Ovary (tissue), 9 donors: ENCODE results near the gene RANBP9. TPM values are rescaled to one million over a fixed set of nuclear protein-coding genes. Genes with fewer than 3 reads are reported as not detected.

Experiments used
- DNase-seq, 5 donors: peaks; one replicate each; pipeline ENCODE4 v3.0.0-alpha.2; 2019 to 2020
- H3K27ac ChIP-seq, 2 donors: fragments of 200-600 bp; one replicate each; pipeline versions ENCODE4 v1.5.1 to v1.8.0; 2019 to 2022
- H3K27me3 ChIP-seq: fragments of 200-600 bp; one replicate; pipeline ENCODE4 v1.8.0; 2022
- H3K36me3 ChIP-seq: fragments of 200-600 bp; sonication (generic); one replicate; pipeline ENCODE4 v1.5.1; 2019
- H3K4me1 ChIP-seq: one replicate; pipeline ENCODE4 v1.8.1; 2013; ENCODE audit warnings: mild to moderate bottlenecking, moderate library complexity; ENCODE audit not compliant: insufficient read depth
- H3K4me3 ChIP-seq: fragments of 200-600 bp; sonication (generic); one replicate; pipeline ENCODE4 v1.5.1; 2017
- H3K9me3 ChIP-seq, 2 donors: fragments of 200-600 bp in 1 of 2; sonication (generic) in 1 of 2; one replicate each; pipeline versions ENCODE4 v1.5.1 to v1.8.1; 2013 to 2019; ENCODE audit warnings: mild to moderate bottlenecking in 1 of 2, moderate library complexity in 1 of 2
- EP300 ChIP-seq: sonication (generic); formaldehyde crosslinking; IDR thresholded peaks from one replicate; pipeline ENCODE4 v1.6.1; 2017; ENCODE audit warnings: antibody characterized with exemption
- POLR2A ChIP-seq: fragments of 450-650 bp; IDR thresholded peaks from one replicate; pipeline ENCODE4 v1.6.1; 2017; ENCODE audit warnings: antibody characterized with exemption, mild to moderate bottlenecking, moderate library complexity
- WGBS, 3 donors: extraction: QIAGEN DNeasy Blood & Tissue Kit in 1 of 3; methylation state at CpG; one replicate each; pipeline versions ENCODE4 v1.1.5 to v1.1.7; 2013 to 2017; 5-methylcytosine and 5-hydroxymethylcytosine counted together
- intact Hi-C, 4 donors: fragments of 100-400 bp; cut with DNase I; formaldehyde crosslinking; loops; one replicate each; pipeline versions ENCODE4 v1.11.0 to v1.15.1; 2022 to 2023
- polyA plus RNA-seq, 2 donors: library from polyadenylated mRNA; stranded (reverse); fragments of 200-250 nt in 1 of 2; fragments of 350-450 nt in 1 of 2; fragmentation: Illumina TruSeq in 1 of 2; extraction: RNeasy Lipid Tissue Mini Kit (QIAGEN cat#74804) in 1 of 2; gene quantifications; one replicate each; pipeline ENCODE4 v1.2.3, GENCODE V29; 2013 to 2014
- total RNA-seq, 7 donors: library from RNA; depleted of rRNA in 2 of 7; stranded (reverse); fragments of >200 nt in 2 of 7; fragmentation: NEBNext Ultra II Directional in 3 of 7; extraction: Animal tissue kit (Norgen Biotek cat#: 25700) in 3 of 7; gene quantifications; one replicate each; pipeline versions ENCODE4 v1.1.0 to v1.2.4, GENCODE V29; 2016 to 2023
- TF ChIP-seq, protein P1 (sequence below), 3 donors: fragments of 450-650 bp in 2 of 3; fragments of 200-600 bp in 1 of 3; IDR thresholded peaks; one replicate each; pipeline versions ENCODE4 v1.5.1 to v1.8.0; 2016 to 2022; ENCODE audit warnings: antibody characterized with exemption in 3 of 3, mild to moderate bottlenecking in 1 of 3
- donor health status: DM: no; HTN: no; CAD: no; lungs with moderate emphysema.
- donor health status: DM: no; HTN: no; CAD: no.
- donor health status: Bipolar disorder and iron deficiency.
- donor health status: DM: yes; HTN: yes; CAD: no.
- donor health status: DM: no; HTN: no; CAD: no.
- donor health status: DM: yes; HTN: yes; CAD: no.

RANBP9 gene
- total and polyA plus RNA-seq, 9 donors = 24.8 to 50.6 (median 37.0) TPM

DNA sequence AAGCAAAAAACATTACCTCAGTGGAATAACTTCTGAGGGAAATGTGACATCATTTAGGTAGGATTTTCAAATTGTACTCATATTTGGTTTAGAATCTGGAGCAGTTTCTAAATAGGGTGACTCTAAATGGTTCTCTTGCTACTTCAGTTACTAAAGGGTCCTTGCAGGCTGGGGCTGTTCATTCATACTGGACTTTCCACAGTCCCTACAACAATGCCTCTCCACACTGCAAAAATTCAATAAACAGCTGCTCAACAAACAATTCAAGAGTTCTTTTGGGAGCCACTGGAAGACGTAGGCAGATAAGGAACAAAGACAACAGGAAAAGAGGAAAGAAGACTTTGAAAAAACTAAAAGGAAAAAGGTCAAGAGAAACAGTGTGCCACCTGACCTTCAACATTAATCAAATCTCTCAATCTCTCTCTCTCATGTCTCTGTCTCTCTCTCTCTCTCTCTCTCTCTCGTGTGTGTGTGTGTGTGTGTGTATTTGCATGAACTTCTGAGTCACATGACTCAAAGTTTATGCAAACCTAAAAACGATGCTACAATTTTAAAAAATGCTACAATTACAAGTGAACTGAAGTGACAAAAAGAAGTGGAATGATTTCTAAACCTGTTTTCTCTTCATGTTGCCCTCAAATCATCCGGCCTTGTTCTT is 82.0 kb downstream of the RANBP9 start:
- TF ChIP-seq EP300 (no peak), POLR2A (no peak)
- TF ChIP-seq, protein P1, sequence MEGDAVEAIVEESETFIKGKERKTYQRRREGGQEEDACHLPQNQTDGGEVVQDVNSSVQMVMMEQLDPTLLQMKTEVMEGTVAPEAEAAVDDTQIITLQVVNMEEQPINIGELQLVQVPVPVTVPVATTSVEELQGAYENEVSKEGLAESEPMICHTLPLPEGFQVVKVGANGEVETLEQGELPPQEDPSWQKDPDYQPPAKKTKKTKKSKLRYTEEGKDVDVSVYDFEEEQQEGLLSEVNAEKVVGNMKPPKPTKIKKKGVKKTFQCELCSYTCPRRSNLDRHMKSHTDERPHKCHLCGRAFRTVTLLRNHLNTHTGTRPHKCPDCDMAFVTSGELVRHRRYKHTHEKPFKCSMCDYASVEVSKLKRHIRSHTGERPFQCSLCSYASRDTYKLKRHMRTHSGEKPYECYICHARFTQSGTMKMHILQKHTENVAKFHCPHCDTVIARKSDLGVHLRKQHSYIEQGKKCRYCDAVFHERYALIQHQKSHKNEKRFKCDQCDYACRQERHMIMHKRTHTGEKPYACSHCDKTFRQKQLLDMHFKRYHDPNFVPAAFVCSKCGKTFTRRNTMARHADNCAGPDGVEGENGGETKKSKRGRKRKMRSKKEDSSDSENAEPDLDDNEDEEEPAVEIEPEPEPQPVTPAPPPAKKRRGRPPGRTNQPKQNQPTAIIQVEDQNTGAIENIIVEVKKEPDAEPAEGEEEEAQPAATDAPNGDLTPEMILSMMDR (IDR thresholded peaks at IDR 0.05) = no peak
- no peak for DNase-seq
- H3K27ac ChIP-seq = no peak overlapping the region
- no peaks in the 10 kb centered on the region for H3K4me1 ChIP-seq
- H3K9me3 ChIP-seq = no peaks in the 10 kb centered on the region
- intact Hi-C loops = no loop called here
- 51 to 60% (median 53%) methylated on average over 4 of the region's 4 CpGs for whole genome bisulfite sequencing, 3 donors
- H3K4me3 ChIP-seq = no peak overlapping the region
- no peaks in the 10 kb centered on the region for H3K27me3 ChIP-seq
- no peaks in the 10 kb centered on the region for H3K36me3 ChIP-seq

DNA sequence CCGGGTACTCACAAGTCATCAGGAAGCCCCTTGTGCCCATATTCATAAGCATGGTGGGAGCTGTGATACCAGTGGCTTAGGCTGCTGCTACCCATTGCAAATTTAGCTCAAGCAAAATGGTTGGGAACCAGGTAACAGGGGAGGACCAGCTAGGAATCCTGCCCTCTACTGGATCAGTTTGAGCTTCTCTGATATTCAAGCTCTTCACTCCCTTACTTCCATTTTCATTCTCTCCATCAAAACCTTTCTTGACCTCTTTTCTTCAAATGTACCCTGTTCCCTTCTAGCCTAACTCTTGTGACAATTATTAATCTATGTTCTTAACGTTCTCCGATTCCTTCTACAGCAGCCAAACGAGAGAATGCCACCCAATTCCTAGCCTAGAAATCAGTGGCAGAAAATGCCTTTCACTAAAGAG is 86.8 kb downstream of the RANBP9 start:
- Histone ChIP-seq H3K27me3 (no peaks in the 10 kb centered on the region), H3K4me3 (no peak overlapping the region), H3K9me3 (no peaks in the 10 kb centered on the region), H3K36me3 (no peaks in the 10 kb centered on the region), H3K27ac (no peak overlapping the region), H3K4me1 (no peaks in the 10 kb centered on the region)
- DNase-seq = no peak
- 66 to 71% (median 67%) methylated on average over 4 of the region's 4 CpGs for WGBS, 3 donors
- intact Hi-C loops = no loop called here
- no peak for TF ChIP-seq EP300
- TF ChIP-seq, protein P1 (IDR thresholded peaks at IDR 0.05) = no peak
- TF ChIP-seq POLR2A = no peak

DNA sequence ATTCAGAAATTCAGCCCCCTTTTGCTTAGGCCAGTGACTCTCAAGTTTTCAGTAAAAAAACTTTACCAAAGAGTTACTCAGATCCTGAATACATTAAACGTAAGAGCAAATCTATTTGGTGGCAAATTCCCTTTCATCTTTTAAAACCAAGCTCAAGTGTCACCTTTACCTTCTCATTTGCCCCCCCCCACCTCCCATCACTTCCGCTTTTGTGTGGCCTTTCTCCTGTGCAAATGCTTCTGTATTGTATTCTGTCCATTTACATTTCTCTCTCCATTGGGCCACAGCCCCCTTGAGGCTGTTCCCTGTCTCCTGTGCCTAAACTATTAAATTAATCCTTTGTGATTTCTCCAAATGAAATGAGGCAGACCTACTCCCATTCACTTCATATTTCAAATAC is 94.6 kb downstream of the RANBP9 start:
- Histone ChIP-seq H3K4me1 (peaks cover 1% of the 10 kb centered on the region), H3K4me3 (no peak overlapping the region), H3K27ac (no peak overlapping the region), H3K9me3 (no peaks in the 10 kb centered on the region), H3K27me3 (no peaks in the 10 kb centered on the region), H3K36me3 (no peaks in the 10 kb centered on the region)
- no peak for DNase-seq
- TF ChIP-seq POLR2A (no peak), EP300 (no peak)
- TF ChIP-seq, protein P1 (IDR thresholded peaks at IDR 0.05) = no peak
- WGBS, 3 donors = 73 to 83% (median 79%) methylated on average over 2 of the region's 2 CpGs
- intact Hi-C loops = loop anchor here in 3 of 4 donors (5.0 to 10.0 kb wide), 5 partner anchors 88 to 178 kb away; partner anchors contain the start of gene RANBP9 (in 1 of the 3)

DNA sequence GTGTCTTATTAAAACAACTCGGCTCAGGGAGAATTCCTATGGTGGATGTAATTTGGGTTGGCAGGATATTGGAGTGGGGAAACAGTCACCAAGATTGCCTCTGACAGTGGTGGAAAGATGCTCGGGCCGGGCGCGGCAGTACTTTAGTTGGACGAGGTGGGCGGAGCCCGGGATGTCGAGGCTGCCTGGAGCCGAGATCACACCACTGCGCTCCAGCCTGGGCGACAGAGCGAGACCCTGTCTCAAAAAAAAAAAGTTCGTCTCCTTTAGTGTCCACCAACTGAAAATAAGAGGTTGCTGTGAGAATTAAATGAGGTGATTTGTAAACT is 95.9 kb downstream of the RANBP9 start:
- H3K36me3 ChIP-seq = no peaks in the 10 kb centered on the region
- intact Hi-C loops = loop anchor here in 3 of 4 donors (5.0 to 10.0 kb wide), 5 partner anchors 89 to 179 kb away; partner anchors contain the start of gene RANBP9 (in 1 of the 3)
- H3K4me3 ChIP-seq = peak overlapping the region; percentile 98
- H3K9me3 ChIP-seq = no peaks in the 10 kb centered on the region
- WGBS, 3 donors = 0% methylated on average over 14 of the region's 14 CpGs
- TF ChIP-seq POLR2A (no peak), EP300 (no peak)
- TF ChIP-seq, protein P1 (IDR thresholded peaks at IDR 0.05) = no peak
- peaks cover 1% of the 10 kb centered on the region for H3K4me1 ChIP-seq
- H3K27ac ChIP-seq = peak overlapping the region; percentile 10 to 78
- no peaks in the 10 kb centered on the region for H3K27me3 ChIP-seq
- DNase-seq = peak; percentile 37 to 71 (median 55)
